GM19025 (cell line): Measurements from ENCODE around the gene ACADVL.

ENCODE experiments used
- ATAC-seq: cut with Tn5 transposase; IDR thresholded peaks from one replicate; pipeline ENCODE4 v1.9.1; 2021; ENCODE audit warnings: mild to moderate bottlenecking, low read depth, moderate library complexity; ENCODE audit not compliant: unreplicated experiment

The ACADVL gene

DNA sequence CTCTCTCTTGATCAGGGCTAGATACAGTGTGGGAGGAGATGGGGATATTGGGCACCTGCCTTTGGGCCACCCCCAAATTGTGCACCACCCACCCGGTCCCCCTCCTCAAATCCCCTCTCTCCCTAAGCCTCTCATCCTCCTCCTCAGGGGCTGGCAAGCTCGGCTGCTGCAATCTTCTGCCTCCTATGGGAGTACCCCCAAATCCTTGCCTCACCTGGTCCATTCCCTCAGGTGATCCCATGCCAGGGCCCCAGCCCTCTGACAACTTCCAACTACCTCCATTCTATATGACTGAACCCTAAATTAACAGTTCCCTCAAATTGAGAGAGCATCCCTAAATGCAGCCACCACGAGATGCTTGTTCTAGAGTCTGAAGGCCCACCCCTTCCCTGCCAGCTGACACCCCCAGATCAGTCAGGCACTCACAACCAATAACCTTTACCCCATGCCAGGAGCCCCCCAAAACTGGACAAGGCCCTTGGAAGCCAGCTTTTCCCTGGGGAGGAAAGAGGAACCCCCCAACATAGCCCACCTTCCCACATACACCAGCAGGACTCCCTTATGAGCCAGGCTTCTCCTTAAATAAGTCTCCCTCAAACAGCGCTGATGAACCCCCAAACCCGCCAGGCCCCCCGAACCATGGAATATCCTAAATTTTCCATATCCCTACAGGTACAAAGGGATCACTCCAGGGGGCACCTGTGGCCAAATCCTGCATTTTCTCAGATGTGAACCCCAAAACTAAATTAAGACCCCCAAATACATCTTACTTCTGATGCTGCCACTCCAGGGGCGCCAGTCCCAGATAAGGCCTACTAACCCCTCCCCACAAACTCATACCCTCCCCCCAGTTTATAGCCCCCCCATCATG, 3.3 kb upstream of the ACADVL start:
- ATAC-seq: no peak

DNA sequence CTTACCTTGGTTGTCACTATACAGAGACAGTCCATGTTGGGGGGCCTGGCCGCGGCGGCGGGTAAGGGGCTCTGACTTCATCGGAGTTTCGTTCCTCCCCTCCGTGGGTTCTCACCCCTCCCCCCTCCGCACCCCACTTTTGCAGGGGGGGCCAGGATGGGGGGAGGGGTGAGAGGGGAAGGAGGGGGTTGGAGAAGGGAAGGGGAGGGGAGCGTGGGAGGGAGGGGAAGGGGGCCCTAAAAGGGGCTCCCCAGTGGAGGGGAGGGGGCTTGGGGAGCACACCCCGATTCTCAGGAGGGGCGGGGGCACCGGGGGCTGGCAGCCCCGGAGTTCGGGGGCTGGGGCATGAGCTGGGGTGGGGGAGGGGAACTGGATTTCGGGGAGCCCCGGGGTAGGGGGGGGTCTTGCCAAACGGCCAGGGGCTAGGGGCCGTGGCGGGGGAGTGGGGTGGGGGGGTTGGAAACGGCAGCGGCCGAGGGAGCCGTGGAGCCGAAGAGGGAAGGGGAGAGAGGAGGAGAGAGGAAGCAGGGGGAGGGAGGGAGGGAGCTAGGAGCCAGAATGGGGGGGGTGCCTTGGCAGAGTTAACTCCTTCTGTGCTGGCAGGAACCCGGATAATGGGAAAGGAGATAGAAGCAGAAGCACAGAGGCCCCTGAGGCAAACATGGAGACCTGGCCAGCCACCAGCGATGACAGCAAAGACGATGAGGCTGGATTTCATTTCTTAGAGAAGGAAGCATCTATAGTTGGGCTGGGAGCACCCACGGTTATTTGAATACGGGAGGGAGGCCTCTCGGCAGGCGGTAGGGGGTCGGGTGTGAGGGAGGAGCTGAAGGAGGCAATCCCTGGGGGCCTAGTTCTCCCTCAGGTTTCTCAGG, 2.4 kb upstream of the ACADVL start:
- ATAC-seq: no peak

DNA sequence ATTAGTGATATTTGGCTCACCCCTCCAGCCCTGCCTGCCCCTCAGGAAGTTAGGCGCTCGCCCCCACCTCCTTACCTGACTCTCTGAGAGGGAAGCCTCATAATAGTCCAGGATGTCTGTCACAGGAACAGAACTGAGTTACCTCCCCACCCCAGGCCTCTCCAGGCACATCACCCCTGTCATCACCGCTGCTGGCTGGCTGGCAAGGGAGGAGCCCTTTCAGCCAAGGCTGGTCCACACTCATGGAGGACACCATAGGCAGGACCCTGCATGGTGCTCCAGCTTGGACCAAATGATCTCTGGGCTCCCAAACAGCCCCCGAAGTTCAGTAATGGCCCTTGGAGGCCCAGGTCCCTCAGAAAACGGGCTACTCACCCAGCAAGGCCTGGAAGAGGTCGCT, 1.6 kb upstream of the ACADVL start:
- ATAC-seq: no peak

DNA sequence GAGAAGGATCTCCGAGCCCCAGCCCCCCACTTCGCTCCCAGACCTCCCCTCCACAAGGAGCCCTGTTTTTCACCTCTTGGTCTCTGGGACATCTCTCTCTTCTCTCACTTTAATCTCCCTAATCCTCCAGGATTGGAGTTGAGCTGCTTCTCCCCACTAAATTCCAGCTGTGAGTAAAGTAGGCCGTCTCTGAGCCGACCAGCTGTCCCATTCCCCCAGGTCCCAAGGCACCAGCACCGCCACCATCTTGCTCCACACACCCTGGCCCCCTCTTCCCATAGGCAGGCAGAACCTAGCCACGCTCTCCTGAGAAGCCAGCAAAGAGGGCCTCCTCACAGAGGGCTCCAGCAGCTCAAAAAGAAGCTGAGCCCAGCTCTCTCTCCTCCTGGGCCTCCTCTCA, 980 bp upstream of the ACADVL start:
- no peak for ATAC-seq

DNA sequence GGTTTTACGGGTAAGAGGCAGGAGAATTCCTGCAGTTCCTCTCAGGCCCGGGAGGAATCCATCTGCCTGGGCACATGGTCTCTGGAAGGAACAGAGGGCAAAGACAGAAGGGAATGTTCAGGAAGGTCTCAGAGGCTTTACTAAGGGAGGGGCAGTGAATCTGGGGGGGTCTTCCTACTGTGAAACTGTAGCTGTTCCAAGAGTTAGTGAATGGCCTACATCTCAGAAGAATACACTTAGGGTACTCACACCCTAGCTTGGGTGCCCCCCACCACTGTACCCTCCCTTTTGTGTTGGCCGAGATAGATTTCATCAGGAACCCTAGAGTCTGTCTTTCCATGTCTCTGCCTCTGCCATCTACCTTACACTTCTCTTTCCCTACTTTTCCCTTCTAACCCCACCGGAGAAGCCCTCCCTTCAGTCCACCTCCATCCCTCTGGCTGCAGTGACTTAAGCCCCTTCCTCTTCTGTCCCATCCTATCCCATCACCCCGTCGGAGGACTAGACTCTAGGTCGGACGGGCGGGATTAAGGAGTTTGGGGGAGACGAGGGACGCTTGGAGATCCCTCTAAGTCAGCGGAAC, 418 bp upstream of the ACADVL start:
- ATAC-seq: no peak

DNA sequence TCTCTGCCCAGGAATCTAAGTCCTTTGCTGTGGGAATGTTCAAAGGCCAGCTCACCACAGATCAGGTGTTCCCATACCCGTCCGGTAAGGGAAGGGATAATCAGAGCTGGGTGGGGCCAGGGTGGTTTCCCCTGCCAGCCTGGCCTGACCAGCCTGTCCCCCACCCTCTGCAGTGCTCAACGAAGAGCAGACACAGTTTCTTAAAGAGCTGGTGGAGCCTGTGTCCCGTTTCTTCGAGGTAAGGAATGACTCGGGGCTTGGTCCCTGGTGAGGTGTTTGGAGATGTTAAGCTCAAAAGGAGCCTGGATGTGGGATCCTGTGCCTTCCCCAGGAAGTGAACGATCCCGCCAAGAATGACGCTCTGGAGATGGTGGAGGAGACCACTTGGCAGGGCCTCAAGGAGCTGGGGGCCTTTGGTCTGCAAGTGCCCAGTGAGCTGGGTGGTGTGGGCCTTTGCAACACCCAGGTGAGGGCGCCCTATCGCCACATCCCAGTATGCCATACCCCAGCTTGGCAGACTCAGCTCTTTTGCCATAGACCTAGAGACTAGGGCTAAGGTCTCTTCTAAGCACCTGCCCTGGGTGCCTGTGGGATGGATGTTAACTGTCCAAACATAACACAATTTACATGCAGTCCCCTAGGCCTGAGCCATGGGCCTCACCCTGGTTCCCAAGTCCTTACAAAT, 997 bp downstream of the ACADVL start:
- no peak for ATAC-seq

DNA sequence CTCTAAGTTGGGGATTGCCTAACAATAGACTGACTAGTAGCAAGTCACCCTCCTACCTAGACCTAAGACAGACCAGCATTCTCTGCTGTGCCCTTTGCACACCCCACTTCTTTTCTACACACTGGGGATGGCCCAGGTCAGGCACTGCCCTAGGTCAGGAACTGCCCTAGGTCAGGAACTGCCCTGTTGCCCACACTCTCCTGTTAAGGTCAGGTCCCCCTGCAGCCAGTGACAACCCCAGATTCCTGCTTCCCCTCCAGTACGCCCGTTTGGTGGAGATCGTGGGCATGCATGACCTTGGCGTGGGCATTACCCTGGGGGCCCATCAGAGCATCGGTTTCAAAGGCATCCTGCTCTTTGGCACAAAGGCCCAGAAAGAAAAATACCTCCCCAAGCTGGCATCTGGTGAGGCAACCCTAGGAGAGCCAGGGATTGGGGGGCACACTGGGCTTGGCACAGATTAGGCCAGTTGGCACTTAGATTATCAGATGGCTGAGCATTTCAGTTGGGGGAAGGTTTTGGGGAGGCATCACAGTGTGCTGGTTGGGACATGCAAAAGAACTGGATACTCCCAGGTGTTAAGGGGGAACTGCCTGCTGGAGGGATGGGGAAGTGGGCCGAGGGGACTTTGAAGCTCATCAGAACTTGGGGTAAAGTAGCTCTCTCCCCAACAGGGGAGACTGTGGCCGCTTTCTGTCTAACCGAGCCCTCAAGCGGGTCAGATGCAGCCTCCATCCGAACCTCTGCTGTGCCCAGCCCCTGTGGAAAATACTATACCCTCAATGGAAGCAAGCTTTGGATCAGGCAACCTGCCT, 1.7 kb downstream of the ACADVL start:
- ATAC-seq: no peak

DNA sequence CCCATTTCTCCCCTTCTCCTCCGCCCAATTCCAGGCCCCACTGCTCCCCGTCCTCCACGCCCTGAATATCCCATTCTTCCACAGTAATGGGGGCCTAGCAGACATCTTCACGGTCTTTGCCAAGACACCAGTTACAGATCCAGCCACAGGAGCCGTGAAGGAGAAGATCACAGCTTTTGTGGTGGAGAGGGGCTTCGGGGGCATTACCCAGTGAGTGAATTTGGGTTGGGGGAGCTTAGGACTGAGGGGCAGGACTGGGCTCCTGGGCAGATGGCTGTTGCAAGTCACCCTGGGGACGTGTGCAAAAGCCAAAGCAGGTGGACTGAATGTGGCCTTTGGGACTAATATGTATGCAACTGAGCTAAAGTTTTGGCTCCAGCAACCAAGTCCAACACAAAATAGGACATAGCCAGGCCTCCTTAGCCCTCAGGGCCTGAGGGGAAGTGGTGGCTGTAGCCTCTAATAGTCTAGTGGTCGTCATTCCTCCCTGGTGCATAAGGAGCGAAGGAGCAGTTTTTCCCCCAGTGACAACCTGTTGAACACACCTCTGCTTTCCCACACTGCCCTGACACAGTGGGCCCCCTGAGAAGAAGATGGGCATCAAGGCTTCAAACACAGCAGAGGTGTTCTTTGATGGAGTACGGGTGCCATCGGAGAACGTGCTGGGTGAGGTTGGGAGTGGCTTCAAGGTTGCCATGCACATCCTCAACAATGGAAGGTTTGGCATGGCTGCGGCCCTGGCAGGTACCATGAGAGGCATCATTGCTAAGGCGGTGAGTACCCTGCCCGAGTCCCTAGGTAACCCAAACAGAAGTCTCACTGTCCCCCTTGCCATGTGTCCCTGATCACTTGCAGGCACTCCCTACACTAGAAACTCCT, 2.6 kb downstream of the ACADVL start:
- ATAC-seq: no peak

DNA sequence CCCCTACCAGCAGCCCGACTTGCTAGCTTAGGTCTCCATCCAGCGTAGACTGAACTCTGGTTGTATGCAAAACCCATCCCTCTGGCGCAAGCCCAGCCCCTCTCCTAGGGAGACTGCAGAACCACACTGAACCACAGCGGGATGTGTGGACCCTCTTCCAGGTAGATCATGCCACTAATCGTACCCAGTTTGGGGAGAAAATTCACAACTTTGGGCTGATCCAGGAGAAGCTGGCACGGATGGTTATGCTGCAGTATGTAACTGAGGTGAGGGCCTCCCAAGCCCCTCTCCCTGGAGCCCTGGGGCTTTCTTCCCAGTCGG, 3.2 kb downstream of the ACADVL start:
- ATAC-seq: no peak

DNA sequence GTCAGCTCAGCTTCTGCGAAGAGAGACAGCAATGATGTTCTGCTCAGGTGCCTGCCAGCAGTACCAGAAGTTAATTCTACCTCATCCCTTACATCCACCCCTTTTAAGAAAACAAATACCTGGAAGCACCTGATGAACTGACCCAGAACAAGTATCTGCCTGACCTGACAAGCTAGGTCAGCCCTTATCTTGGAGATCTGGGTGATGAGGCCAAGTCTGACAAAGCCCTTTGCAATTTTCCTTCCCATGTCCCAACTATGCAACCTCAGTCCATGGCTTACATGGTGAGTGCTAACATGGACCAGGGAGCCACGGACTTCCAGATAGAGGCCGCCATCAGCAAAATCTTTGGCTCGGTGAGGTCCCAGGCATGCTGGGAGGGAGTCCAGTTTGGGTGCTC, 3.6 kb downstream of the ACADVL start:
- ATAC-seq: no peak

DNA sequence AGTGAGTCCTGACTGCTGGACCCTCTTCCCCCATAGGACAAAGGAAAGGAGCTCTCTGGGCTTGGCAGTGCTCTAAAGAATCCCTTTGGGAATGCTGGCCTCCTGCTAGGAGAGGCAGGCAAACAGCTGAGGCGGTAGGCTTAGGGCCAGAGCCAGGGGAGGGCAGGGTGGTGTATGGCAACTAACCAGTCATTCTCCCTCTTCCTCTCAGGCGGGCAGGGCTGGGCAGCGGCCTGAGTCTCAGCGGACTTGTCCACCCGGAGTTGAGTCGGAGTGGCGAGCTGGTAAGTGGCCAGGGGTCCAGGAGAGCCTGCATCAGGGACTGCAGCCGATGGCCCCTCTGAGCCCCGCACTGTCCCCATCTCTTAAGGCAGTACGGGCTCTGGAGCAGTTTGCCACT, 4.4 kb downstream of the ACADVL start:
- ATAC-seq: no peak

DNA sequence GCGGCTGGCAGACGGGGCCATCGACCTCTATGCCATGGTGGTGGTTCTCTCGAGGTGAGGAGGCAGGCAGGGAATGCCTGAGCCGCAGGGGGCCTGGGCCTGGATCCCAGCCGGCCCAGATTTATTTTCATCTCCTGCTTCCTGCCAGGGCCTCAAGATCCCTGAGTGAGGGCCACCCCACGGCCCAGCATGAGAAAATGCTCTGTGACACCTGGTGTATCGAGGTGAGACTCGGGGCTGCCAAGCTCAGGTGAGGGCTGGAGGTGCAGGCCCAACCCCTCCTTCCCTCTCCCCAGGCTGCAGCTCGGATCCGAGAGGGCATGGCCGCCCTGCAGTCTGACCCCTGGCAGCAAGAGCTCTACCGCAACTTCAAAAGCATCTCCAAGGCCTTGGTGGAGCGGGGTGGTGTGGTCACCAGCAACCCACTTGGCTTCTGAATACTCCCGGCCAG, 4.9 kb downstream of the ACADVL start:
- no peak for ATAC-seq

DNA sequence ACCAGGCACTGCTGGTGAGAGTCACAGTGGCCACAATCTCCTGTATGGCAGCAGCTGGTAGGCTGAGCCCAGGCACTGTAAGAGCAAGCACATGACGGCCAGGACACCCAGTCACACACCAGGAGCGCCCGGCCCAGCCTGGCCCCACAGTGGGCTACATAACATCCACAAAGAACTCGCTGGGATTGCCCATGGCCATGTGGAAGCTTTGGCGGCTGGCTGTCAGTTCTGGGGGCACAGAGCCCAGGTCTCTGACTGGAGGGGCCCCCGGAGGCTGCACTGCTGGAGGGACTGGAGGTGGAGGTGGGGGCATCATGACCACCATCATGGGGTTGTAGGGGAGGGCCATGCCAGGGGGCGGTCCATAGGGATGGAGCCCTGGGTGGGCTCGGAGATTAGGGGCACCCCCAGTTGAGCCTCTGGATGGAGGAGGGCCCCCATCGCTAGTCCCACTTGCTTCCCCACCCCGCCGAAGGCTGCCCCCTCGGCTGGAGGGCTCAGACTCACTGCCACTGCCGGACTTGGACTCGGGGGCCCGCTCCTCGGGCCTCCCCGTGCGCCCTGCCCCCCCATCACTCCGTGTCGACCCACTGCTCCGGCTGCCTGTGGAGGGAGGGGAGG, 6.1 kb downstream of the ACADVL start:
- no peak for ATAC-seq

DNA sequence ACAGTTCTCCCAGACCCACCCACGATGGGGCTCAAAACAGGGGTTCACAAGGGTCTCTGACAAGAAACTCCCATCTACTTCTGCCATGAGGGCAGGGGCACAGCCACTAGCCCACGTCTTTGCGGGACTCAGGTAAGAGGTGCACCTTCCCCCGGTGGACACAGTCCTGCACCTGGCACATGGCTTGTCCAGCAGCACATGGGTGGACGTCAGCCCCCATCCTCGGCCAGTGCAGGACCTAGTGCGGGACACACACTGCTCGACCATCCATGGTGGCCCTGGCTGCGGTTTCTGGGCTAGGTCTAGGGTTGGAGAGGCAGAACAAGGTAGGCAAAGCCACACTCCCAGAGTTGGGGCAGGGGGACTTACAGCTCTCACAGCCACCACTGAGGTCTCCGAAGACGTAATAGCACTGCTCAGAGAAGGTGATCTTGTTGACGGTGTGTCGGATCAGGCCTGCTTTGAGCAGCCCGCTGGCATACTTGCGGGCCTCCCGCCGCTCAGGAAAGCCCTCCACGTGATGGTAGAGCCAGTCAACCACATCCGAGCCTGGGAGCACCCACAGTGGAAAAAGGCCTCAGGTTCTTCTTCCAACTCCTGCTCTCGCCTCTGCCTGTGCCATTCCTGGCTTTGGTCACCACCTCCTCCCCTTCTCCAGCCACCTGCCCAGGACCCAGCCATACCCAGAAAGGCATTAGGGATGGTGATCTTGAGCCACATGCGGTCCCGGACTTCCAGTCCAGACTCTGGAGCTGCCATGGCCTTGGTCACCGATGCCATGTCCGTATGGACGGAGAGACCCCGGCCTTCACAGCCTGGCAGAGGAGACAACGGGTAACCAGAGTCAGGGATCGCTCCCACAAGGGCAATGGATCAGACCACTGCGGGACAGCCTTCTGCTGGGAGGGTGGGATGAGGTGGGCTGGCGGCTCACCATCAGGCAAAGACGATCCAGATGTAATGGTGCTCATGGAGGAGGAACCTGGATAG, 7.3 kb downstream of the ACADVL start:
- no peak for ATAC-seq

DNA sequence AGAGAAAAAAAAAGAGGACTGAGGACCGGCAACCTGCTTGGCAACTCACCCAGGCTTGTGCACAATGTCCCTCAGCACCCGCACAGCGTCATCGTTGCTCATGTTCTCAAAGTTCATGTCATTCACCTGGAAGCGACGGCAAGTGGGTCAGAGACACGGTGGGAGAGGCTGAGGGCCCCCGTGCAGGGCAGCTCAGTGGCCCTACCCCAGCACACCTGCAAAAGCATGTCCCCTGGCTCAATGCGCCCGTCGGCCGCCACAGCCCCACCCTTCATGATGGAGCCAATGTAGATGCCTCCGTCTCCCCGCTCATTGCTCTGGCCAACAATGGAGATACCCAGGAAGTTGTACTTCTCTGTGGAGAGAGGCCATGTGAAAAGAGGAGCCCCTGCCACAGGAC, 9.2 kb downstream of the ACADVL start:
- no peak for ATAC-seq

DNA sequence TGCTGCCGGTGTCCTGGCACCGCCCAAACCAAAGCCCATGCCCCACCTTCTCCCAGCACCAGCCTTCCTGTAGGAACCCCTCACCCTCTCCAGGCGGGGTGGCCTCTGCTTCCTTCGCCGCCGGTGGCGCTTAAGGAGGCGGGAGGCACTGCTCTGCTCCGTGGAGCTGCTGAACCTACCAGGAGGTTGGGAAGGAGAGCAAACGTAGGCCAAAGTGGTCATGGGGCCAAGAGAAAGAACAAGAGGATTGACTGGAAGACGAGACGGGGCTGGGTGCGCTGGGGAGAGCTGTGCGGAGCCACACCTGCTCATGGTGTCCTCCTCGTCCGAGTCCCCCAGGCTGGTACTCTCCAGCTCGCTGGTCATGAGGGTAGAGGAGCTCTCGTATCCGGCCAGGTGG, 9.8 kb downstream of the ACADVL start:
- ATAC-seq: no peak

DNA sequence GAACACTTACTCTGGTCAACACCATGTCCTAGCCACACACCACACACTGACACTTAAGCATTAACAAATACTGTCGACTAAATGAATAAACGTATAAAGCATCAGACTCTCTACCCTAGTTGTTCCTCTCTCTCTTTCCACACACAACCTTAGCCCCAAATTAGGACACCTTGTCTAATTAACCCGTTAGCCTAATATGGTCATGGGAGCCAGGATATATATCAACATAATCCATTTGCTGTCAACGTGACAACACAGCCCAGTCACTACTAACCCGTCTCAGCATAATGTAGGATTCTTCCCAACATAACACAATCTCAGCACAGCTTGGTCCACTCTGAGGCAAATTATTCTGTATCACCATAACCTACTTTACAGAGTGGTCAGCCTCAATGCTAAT, 12.4 kb downstream of the ACADVL start:
- no peak for ATAC-seq

DNA sequence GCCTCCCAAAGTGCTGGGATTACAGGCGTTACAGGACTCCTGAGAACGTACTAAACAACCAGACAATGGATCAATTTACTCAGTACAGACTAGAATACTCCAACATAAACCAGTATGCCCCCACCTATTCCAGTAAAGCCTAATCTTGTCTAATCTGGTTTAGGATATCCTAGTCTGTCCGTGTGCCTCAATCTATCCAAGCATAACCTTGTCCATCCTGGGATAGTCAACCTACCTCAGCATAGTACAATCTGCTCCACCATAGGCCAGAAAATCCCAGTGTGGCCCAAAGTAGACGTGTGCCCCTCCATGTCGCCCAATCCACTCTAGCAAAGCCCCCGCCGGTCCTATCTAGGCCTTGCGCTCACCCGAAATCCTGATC, 14.0 kb downstream of the ACADVL start:
- ATAC-seq: no peak
